Hematopoietic multipotent progenitor cell treated with erythropoietin and hydrocortisone succinate and interleukin-3 and kit ligand, for 6 days (in vitro differentiated cells): ENCODE data around the gene PCDH9.
"Not testable (repeated sequence)": the region's sequence is repeated elsewhere in the genome, so short reads cannot be mapped to it uniquely, and the experiment has no call there.

Experiments
- DNase-seq: peaks from one replicate; pipeline ENCODE4 v3.0.0-alpha.2; 2015

The PCDH9 gene

DNA sequence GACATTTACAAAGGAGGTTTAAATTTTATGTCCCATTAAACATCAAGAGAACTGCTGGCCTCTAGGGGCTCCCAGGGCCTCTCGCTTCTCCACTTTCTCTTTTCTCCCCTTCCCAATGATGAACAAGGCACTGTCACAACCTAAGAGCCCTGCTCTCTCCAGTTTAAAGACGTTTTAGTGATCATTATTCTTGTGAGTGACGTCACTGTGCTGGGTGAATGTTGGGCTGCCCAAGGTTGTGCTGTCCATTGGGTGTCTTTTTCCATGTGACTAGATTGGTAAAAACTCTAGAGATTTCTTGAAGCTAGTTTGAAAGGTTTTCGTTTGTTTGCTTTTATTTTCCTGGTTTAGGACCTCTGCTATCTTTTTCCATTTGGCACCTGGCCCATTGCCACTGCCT lies 602.6 kb downstream of the PCDH9 start:
- DNase-seq = no peak

DNA sequence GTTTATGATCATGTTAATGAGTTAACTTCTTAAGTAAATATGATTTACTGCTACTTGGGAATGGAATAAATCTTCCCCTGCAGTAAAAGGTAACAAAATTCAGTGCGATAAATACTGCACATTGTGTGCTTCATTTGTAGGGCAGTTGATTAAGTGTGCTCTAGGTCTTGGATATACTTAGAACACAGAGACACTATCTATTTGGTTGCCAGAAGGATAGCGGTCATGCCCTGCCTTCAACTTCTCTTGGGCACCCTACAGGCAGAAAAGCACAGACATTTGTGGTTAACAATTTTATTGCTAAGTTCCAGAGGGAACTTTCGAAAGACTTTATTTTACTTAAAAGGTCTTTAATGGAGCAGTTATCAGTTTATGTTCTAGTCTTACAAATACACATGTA lies 605.8 kb downstream of the PCDH9 start:
- DNase-seq = no peak

- DNase-seq = no peak
Observed at GRCh38 chr13:66623129-66623820, 606.9 kb downstream of the PCDH9 start.

GRCh38 chr13:66621906-66622447 lies 608.2 kb downstream of the PCDH9 start:
- DNase-seq = not testable (repeated sequence)

DNA sequence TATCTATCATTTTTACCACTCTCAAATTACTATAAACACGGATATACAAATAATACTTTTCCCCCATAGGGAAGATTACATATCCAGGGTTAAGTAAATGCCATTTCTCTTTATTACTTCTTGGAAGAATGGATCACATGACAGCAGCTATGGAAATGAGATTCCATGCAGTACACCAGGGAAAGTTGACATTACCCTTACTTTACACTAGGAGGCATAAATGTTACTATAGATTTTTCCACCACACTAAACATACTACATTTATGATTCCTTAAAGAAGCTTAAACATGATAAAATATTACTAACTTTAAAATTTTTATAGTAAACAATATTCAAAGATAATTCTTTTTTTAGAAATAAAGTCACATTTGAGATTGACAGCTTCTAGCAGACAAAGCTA lies 611.4 kb downstream of the PCDH9 start:
- peak; percentile 18 for DNase-seq

DNA sequence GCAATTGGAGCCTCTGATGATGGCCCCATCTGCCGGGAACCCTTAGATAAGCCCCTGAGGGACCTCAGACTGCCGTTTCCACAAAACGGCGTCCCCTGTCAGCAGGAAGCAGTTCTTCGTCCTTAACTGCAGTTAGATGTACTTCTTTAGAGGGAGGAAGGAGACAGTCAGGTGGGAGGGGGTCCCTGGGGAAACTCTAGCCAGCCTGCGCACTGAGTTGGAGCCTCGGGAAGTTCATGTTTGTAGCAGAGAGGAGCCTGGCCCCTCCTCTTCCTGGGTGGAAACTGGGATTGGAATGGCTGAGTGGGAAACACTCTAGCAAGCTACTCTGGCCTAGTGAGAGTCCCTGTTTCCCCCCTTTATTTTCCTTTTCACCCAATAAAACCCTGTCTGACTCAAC lies 612.4 kb downstream of the PCDH9 start:
- DNase-seq = no peak

DNA sequence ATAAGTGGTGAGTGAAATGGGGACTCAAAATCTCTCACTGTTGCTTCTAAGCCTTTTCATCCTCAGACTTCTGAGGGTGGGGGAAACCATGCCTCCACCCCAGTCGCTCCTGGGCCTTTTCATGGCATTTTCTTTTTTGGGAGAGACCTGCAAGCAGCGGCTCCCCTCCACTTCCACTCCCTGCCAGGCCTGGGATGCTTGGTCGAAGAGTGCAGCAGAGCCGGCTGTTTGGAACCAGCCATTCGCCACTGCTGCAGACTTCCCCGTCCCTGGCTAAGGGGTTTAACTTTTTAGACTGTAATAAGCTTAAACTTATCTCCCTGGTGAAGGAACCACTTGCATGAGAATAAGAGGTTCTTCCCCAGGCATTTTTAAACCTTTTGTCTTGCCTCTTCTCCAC lies 617.2 kb downstream of the PCDH9 start:
- DNase-seq = no peak

GRCh38 chr13:66586489-66586888 lies 643.6 kb downstream of the PCDH9 start:
- DNase-seq = peak; percentile 6

GRCh38 chr13:66585669-66586203 lies 644.4 kb downstream of the PCDH9 start:
- DNase-seq = no peak

GRCh38 chr13:66581675-66582074 lies 648.5 kb downstream of the PCDH9 start:
- no peak for DNase-seq

GRCh38 chr13:66578305-66578704 lies 651.8 kb downstream of the PCDH9 start:
- DNase-seq = no peak

DNA sequence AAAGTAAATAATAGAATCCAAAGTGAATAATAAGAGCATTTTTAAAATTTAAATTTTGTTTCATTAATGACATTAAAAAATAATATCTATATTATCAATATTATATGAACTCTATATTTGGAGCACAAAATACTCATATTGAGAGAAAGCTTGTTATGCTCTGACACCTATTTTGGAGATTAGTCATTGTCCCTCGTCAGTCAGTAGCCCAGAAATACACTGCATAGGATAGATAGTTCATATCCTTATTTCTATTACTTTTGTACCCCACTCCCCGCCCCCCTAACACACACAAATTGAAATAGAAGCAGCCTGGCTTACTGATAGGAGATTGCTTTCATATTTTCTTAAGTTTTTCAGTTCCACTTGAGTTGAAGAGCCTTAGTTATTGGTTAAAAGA lies 652.8 kb downstream of the PCDH9 start:
- no peak for DNase-seq

DNA sequence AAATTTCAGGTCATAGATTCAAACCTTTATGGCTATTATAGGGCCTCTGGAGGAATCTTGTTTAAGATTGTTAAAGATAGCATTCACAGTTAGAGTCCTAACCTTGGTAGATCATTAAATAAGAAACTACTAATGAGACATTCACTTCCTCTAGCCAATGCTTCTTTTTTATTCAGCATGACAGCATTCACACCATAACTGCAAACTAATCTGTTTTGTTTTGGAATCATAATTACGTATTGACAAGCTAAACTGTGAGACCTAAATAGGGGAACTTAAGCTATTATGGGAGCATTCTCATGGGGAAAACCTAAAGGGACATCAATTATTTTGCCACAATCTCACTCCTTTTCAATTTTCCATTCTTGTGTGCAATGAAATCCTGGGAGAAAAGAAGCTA lies 653.8 kb downstream of the PCDH9 start:
- DNase-seq = no peak

DNA sequence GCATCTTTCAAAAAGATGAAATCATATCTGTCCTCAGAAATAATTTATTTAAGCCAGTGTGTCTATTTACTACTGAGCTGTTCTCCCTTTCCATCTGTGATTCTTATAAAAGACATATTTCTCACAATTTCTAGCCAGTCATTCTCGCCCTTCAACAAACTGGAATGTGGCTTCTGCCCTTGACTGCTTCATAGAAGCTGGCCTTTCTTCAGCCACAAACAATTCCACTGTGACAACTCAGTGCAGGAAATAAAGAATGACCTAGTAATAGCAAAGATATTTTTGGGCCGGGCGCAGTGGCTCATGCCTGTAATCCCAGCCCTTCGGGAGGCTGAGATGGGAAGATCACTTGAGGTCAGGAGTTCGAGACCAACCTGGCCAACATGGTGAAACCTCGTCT lies 655.5 kb downstream of the PCDH9 start:
- no peak for DNase-seq

- peak; percentile 13 for DNase-seq
Observed at GRCh38 chr13:66567899-66568612, 662.1 kb downstream of the PCDH9 start.

- no peak for DNase-seq
Observed at GRCh38 chr13:66565279-66565678, 664.9 kb downstream of the PCDH9 start.

GRCh38 chr13:66563076-66563475 lies 667.1 kb downstream of the PCDH9 start:
- no peak for DNase-seq

- no peak for DNase-seq
Observed at GRCh38 chr13:66562054-66562453, 668.1 kb downstream of the PCDH9 start.

- no peak for DNase-seq
Observed at GRCh38 chr13:66560991-66561390, 669.1 kb downstream of the PCDH9 start.

DNA sequence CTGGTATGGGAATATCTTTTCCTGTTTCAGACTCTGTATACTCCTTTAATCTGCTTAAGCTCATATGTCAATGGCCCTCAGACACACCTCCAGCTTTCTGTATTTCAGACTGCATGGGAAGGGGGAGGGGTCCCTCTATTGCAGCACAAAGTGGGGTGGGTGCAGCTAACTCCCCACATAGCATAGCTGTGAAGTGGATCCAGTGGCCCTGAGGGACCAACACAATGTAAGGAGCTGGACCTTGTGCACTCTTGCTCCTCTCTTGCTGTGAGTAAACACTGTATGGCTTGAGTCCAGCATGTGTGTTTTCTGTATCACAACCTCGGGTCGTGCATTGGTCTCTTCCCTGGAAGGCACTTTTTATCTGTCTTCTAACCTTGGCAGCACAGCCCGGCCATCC lies 669.9 kb downstream of the PCDH9 start:
- no peak for DNase-seq

DNA sequence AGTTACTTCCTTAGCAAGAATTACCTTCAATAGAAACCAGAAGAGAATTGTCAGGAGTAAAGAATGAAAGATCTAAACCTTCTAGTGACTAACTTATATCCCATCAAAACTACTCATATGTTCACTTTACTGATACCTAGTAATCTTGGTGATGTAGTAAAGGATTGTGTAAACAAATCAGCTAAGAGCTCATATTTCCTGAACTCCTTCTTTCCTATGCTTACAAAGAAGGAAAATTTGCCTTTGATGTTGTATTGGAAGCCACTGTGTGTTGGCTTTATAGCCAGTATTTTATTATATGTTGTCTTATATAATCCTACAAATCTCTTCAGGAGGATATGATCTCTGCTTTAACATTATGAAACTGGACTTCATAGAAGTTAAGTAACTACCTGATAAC lies 671.0 kb downstream of the PCDH9 start:
- DNase-seq = no peak

- DNase-seq = peak; percentile 16
Observed at GRCh38 chr13:66558506-66558905, 671.6 kb downstream of the PCDH9 start.

- DNase-seq = no peak
Observed at GRCh38 chr13:66557357-66557756, 672.8 kb downstream of the PCDH9 start.

DNA sequence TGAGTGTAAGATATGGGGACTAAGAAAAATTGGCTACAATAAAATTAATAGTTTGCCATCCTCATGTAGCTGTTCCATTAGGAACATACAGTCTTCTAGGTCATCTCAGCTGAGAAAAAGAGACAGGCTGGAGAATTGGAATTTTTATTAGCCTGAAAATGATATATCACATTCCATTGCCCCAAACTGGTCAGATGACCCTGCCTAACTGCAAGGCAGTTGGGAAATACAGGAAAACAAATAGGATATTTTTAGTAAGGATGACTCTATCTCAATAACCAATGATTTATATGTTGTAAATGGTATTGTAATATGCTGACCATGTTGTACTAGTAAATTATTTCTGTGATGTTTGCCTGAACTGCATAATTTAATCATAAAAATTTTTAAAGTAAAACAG lies 673.8 kb downstream of the PCDH9 start:
- DNase-seq = no peak
